GM19372 (cell line): ENCODE data around the gene MSI1.
A peak's percentile ranks its signal among the peaks of the same experiment; 100 is the strongest.

ENCODE experiments used
- ATAC-seq: cut with Tn5 transposase; IDR thresholded peaks from one replicate; pipeline ENCODE4 v1.9.1; 2021; ENCODE audit warnings: mild to moderate bottlenecking, low read depth, moderate library complexity; ENCODE audit not compliant: unreplicated experiment

Gene MSI1

GRCh38 chr12:120328228-120328627 lies 40.7 kb downstream of the MSI1 start:
- ATAC-seq: no peak

GRCh38 chr12:120327593-120327992 lies 41.4 kb downstream of the MSI1 start, which contains the start of gene PLA2G1B:
TSS of gene PLA2G1B (minus strand) at chr12:120327779. CDS start at chr12:120327753, 26 bp downstream.
- no peak for ATAC-seq

DNA sequence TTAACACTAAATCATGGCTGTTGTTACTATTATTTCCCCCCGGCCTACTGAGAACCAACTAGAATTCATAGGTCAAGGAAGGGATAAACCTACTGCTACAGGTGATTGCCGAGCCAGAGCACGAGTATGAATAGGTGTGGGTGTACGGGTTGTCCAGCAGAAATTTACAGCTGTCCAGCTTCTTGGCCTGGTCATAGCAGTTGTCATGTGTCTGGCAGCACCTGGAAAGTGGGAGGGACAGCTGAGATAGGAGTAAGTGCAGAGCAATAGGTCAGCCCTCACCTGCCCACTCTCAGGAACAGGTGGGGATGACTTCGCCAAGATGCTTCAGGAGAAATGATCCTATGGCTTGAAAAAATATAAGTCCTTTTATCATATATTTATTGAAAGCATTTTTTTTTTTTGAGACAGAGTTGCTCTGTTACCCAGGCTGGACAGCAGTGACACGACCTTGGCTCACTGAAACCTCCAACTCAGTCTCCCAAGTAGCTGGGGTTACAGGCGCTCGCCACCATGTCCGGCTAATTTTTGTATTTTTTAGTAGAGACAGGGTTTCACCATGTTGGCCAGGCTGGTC lies 44.0 kb downstream of the MSI1 start:
- ATAC-seq: no peak

GRCh38 chr12:120323772-120324171 lies 45.2 kb downstream of the MSI1 start:
- no peak for ATAC-seq

DNA sequence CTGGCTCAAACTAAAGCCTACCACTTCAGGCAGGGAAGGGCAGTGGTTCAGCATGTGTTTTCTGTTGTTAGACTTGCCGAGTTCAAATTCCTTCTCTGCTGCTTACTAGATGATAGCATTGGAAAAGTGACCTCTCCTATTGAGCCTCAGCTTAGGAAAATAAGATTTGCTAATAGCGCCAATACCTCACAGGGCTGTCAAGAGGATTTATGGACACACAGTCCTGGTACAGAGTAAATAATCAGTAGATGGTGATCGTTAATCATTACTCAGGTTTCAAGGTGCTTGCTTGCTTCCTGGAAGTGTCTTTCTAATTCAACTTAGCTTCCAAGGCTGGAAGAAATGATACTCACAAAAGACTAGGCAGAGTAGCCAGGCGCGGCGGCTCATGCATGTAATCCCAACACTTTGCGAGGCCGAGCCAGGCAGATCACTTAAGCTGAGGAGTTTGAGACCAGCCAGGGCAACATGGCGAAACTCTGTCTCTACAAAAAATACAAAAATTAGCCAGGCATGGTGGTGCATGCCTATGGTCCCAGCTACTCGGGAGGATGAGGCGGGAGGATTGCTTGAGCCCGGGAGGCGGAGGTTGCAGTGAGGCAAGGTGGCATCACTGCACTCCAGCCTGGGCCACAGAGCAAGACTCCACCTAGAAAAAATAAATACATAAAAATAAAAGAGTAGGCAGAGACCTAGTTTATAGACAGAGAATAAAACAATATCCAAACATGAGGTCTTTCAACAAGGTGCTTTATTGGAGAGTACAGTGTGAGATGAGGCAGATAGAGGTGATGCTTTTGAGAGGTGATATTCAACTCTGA lies 47.4 kb downstream of the MSI1 start:
- no peak for ATAC-seq

- peak; percentile 99 for ATAC-seq
These were observed 51.5 kb downstream of the MSI1 start for GRCh38 chr12:120317224-120318105.

DNA sequence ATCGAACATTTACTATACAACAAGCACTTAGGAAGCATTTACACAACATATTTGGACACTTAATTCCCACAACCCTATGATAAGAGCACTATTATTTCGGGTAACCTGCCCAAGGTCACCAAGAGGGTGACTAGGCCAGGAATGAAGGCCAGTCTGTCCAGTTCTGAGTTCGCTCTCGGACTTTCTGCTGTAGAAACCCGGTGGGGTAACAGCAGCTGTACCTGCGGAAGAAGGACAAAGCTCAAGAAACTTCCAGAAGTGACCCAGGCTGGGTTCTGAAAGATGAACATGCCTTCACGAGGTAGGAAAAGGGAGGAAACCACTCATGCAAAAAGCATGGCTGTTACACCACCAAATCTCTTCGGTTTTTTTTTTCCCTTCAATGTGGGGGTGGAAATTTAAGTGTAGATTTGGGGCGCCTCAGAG lies 52.2 kb downstream of the MSI1 start:
- ATAC-seq: no peak

GRCh38 chr12:120314220-120314619 lies 54.7 kb downstream of the MSI1 start:
- ATAC-seq: no peak

DNA sequence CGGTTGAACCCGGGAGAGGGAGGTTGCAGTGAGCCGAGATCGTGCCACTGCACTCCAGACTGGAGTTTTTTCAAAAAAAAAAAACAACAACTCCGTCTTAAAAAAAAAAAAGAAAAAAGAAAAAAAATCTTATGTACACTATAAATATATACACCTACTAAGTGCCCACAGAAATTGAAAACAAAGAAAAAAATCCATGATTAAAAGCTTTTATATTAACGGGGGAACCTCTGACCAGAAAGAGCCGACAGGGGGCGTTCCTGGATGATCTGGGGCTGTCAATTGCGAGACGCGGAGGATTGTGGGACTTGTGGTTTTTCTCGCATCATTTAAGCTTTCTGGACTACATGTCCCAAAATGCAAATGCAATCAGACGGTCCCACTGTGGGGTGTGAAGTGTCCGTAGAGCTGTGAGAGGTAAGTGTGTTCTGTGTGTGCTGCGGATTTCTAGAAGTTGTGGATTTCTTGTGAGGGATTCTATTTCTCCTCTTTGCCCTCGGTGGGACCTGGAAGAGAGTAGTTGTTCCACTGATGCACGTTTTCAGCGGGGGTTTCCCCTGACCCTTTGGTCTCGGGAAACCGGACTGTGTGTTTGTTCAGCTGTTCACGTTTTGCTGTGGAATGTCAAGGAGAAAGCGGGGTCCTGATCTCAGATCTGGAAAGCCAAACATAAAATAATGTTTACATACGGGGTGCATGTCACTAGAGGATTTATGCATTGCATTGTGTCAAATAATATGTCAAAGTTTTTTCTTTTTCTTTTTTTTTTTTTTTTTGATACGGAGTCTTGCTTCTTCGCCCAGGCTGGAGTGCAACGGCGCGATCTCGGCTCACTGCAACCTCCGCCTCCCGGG lies 66.8 kb downstream of the MSI1 start, which contains the start of gene SIRT4:
Gene SIRT4, plus strand, starts transcription at position 360 of the 854 bp plus-strand sequence. CDS start 1,241 bp downstream, outside the sequence.
- ATAC-seq: peak; percentile 98

DNA sequence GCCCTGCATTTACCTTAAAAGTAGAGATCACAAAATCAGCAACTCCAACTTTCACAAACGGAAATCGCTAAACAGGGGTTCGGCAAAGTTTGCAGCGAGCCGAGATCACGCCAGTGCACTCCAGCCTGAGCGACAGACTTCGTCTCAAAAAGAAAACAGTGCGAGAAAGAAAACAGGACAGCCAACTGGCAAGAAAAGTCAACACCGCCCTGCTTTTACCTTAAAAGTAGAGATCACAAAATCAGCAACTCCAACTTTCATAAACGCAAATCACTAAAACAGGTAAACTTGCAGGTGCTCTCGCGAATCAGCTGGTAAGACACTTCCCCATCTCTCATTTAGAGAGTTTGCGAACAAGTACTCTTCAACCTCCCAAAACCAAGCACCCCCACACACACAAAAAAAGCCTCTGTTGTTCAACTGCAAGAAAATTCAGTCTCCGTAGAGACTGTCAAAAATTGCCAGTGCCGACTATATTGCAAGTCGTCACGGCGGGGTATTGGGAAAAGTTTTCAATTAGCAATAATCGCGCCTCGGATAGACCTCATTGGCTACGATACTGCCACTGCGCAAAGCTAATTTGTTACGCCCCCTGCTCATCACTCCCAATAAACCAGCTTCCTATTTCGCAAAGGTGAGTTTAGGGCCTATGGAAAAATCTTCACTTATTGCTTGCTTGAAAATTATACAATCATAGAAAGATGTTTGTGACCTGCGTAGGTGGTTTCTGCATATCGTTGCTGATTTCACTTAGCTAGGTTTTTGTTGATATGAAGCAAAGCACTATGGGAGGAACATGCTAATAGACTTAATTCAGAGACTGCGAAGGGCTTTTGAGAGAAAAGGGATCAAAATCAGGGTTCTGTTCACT lies 76.1 kb downstream of the MSI1 start, which contains the start of gene RNU4-1:
Gene RNU4-1, minus strand, starts transcription at position 577 of the 871 bp plus-strand sequence.
- peak; percentile 47 for ATAC-seq

DNA sequence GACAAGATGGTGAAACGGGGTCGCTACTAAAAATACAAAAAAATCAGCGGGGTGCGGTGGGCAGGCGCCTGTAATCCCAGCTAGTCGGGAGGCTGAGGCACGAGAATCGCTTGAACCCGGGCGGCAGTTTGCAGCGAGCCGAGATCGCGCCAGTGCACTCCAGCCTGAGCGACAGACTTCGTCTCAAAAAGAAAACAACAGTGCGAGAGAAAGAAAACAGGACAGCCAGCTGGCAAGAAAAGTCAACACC lies 76.6 kb downstream of the MSI1 start:
- peak; percentile 9 for ATAC-seq
